K562 (cell line): ENCODE measurements around the gene HOXB3. TPM values are rescaled to one million over a fixed set of nuclear protein-coding genes. Genes with fewer than 3 reads are reported as not detected.
A peak's percentile ranks its signal among the peaks of the same experiment; 100 is the strongest.

ENCODE experiments used
- ARID2 ChIP-seq: fragments of 450-650 bp; IDR thresholded peaks from 2 replicates; pipeline ENCODE4 v1.6.1; 2017; ENCODE audit warnings: antibody characterized with exemption, mild to moderate bottlenecking
- EWSR1 ChIP-seq: fragments of 450-650 bp; IDR thresholded peaks from 2 replicates; pipeline ENCODE4 v1.6.1; 2018; ENCODE audit warnings: borderline replicate concordance, mild to moderate bottlenecking, low read depth, moderate library complexity; ENCODE audit not compliant: partially characterized antibody
- JUND ChIP-seq, 2 experiments: IDR thresholded peaks; 2 replicates in 1 of 2; 3 replicates in 1 of 2; pipeline ENCODE4 v1.6.1; 2011; ENCODE audit warnings: borderline replicate concordance in 2 of 2, low read depth in 2 of 2, low read length in 2 of 2, improper control_type of control experiment in 1 of 2, missing biosample characterization in 1 of 2, missing genetic modification characterization in 1 of 2, missing genetic modification reagents in 1 of 2
- SMARCE1 ChIP-seq: fragments of 450-650 bp; IDR thresholded peaks from 2 replicates; pipeline ENCODE4 v1.7.1; 2016; ENCODE audit warnings: mild to moderate bottlenecking
- TFAM ChIP-seq: fragments of 250-450 bp; sonication (Bioruptor Pico); conservative IDR thresholded peaks from 2 replicates; pipeline ENCODE4 v1.5.0; 2021; ENCODE audit warnings: mild to moderate bottlenecking, moderate library complexity
- polyA plus RNA-seq, 8 experiments: library from polyadenylated mRNA; depleted of rRNA in 4 of 8; stranded (reverse) in 5 of 8; unstranded in 3 of 8; fragments of >200 nt; fragmentation: Nextera tagmentation in 2 of 8; fragmentation: Illumina TruSeq in 1 of 8; extraction: Ambion mirVana in 2 of 8; extraction: Trizol in 1 of 8; gene quantifications; 2 replicates each; pipeline versions ENCODE4 v1.2.1 to v1.2.3, GENCODE V29; 2011 to 2014; ENCODE audit warnings: inconsistent platforms in 1 of 8, missing spikeins in 1 of 8
- total RNA-seq, 7 experiments: library from RNA; depleted of rRNA in 6 of 7; stranded (reverse); fragments of >200 nt in 6 of 7; fragmentation: Illumina TruSeq in 2 of 7; extraction: Trizol in 2 of 7; gene quantifications; 2 replicates each; pipeline versions ENCODE4 v1.2.1 to v1.2.3, GENCODE V29; 2011 to 2021; ENCODE audit warnings: low replicate concordance in 1 of 7
- TF ChIP-seq, protein P1 (sequence below): fragments of 200-800 bp; sonication (Bioruptor generic); IDR thresholded peaks from 2 replicates; pipeline ENCODE4 v1.6.1; 2016; ENCODE audit warnings: missing genetic modification characterization, missing compliant biosample characterization
- TF ChIP-seq, protein P2 (sequence below), 2 experiments: fragments of 450-650 bp; conservative IDR thresholded peaks; 2 replicates each; pipeline ENCODE4 v1.6.1; 2017; ENCODE audit warnings: mild to moderate bottlenecking in 2 of 2, moderate library complexity in 2 of 2

Gene HOXB3
- total and polyA plus RNA-seq, 9 of the 15 experiments (the other 6 are each of a cell fraction or from before 2014, with no cell fraction given) = 2.4 to 41.3 (median 20.2) TPM

DNA sequence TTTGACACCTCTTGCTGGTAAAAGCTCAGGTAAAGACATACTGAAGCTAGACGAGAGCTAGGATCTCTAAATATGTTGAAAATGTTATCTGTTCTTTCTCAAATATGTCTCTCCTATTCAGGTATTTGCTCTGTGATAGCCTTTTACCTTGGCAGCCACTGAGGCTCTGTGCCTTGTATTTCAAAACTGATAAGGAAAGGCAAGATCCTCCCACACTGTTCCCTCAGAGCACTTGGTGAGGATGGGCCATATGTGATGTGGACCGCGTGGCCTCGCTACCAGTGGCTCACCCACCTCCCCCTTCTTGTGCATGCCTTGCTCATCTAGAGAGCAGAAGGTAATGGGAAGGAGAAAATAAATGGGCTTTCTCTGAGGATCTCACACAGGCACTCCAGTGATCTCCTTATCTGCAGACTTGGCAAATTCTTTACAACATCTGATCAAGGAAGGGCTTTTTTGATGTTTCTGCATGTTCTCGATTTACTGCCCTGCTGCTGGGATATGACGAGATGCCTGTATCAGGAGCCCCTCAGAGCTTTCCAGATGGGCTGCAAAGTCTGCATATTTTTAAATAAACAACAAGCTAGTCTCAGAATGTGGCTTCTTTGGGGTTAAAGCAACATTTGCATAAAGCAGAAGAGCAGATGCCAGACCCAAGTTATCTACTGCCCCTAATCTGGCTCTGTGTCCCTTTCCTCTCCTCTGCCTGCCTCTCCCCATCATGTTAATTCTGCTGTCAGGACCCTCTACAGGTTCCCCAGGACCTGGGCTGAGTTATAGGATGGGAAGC, 76.2 kb downstream of the HOXB3 start (continued):
- TF ChIP-seq, protein P1, sequence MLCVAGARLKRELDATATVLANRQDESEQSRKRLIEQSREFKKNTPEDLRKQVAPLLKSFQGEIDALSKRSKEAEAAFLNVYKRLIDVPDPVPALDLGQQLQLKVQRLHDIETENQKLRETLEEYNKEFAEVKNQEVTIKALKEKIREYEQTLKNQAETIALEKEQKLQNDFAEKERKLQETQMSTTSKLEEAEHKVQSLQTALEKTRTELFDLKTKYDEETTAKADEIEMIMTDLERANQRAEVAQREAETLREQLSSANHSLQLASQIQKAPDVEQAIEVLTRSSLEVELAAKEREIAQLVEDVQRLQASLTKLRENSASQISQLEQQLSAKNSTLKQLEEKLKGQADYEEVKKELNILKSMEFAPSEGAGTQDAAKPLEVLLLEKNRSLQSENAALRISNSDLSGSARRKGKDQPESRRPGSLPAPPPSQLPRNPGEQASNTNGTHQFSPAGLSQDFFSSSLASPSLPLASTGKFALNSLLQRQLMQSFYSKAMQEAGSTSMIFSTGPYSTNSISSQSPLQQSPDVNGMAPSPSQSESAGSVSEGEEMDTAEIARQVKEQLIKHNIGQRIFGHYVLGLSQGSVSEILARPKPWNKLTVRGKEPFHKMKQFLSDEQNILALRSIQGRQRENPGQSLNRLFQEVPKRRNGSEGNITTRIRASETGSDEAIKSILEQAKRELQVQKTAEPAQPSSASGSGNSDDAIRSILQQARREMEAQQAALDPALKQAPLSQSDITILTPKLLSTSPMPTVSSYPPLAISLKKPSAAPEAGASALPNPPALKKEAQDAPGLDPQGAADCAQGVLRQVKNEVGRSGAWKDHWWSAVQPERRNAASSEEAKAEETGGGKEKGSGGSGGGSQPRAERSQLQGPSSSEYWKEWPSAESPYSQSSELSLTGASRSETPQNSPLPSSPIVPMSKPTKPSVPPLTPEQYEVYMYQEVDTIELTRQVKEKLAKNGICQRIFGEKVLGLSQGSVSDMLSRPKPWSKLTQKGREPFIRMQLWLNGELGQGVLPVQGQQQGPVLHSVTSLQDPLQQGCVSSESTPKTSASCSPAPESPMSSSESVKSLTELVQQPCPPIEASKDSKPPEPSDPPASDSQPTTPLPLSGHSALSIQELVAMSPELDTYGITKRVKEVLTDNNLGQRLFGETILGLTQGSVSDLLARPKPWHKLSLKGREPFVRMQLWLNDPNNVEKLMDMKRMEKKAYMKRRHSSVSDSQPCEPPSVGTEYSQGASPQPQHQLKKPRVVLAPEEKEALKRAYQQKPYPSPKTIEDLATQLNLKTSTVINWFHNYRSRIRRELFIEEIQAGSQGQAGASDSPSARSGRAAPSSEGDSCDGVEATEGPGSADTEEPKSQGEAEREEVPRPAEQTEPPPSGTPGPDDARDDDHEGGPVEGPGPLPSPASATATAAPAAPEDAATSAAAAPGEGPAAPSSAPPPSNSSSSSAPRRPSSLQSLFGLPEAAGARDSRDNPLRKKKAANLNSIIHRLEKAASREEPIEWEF (CRISPR knock-in tag) = no peak
- 0 out of 2 replicates have a peak, but pooled peaks have one; percentile 35 for TF ChIP-seq SMARCE1
- TF ChIP-seq JUND (IDR thresholded peaks at IDR 0.05; ENCODE audit: borderline replicate concordance, low read depth, low read length) = no peak
- TF ChIP-seq JUND (tag; IDR thresholded peaks at IDR 0.05; ENCODE audit: borderline replicate concordance, low read depth, low read length) = peak; percentile 24; the same call in 1 of the 3 replicates
- no peak for TF ChIP-seq ARID2
- no peak for TF ChIP-seq TFAM (CRISPR knock-in tag)
- TF ChIP-seq, protein P2, sequence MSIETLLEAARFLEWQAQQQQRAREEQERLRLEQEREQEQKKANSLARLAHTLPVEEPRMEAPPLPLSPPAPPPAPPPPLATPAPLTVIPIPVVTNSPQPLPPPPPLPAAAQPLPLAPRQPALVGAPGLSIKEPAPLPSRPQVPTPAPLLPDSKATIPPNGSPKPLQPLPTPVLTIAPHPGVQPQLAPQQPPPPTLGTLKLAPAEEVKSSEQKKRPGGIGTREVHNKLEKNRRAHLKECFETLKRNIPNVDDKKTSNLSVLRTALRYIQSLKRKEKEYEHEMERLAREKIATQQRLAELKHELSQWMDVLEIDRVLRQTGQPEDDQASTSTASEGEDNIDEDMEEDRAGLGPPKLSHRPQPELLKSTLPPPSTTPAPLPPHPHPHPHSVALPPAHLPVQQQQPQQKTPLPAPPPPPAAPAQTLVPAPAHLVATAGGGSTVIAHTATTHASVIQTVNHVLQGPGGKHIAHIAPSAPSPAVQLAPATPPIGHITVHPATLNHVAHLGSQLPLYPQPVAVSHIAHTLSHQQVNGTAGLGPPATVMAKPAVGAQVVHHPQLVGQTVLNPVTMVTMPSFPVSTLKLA (conservative IDR thresholded peaks at IDR 0.05) = peak in 1 of 2 experiments; percentile 38; a peak in 1 of 4 replicates
- TF ChIP-seq EWSR1 = no peak
- TF ChIP-seq, all 486 proteins: peak for 19
